HG02938 (cell line): ENCODE results near the gene TMEM212.

Experiments used
- ATAC-seq: cut with Tn5 transposase; IDR thresholded peaks from one replicate; pipeline ENCODE4 v1.9.1; 2021; ENCODE audit warnings: mild to moderate bottlenecking, moderate library complexity; ENCODE audit not compliant: unreplicated experiment

Gene TMEM212

DNA sequence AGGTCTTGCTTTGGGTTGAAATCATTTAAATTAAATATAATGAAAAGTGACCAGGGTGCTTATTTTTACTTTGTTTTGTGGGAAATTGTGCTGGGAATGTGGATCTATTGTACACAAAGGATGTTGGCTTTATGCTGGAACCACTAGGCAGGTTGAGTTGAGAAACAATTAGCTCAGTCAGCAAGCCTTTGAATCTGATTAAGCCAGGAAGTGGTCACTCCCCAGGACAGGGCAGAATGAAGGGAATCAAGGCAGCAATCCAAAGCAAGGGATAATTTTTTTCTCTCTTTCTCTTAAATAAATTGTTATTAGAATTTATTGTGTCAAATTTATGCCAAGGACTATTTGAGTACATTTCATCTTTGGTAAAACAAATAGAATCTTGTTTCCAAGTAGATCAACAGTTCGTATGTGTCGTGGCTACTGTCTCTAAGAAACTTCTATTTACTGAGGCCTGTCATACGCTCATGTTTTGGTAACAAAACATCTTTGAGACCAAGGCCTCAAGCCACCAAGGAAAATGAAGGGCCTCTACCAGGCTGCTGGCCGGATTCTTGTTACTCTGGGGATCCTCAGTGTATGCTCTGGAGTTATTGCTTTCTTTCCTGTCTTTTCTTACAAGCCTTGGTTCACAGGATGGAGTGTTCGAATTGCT lies at the start of gene TMEM212:
Gene TMEM212, plus strand, starts transcription at position 486 of the 655 bp plus-strand sequence. Its CDS starts 35 bp downstream, at position 521.
- ATAC-seq, result no peak

DNA sequence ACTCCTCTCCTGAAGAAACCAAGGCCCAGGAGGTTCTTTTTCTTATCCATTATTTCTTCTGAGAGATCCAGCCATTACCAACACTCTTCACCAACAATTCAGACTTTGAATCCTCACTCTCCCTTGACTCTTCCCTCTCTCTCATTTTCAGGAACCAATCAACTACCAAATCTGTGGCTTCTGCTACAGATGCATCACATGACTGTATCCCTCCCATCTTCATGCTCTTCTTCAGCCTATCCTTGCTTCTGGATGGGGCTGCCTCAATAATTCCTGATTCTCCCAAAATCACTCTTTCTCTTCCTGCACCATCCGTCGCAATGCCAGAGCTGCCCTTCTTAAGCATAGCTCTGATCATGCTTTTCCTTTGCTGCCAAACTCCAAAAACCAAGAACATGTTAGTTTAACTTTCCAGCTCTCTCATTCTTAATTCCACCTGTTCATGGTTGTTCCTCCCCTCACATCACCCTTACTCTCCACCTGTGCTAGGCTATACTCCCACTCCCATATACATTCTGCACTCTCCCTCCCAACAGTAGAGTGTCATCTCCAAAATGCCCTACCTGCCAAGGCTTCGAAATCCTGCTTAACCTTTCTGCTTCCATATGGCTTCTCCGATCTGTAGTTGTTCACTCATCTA lies 46.4 kb upstream of the TMEM212 start:
- ATAC-seq, result no peak

GRCh38 chr3:171797265-171797679 lies 45.9 kb upstream of the TMEM212 start:
- ATAC-seq, result no peak

- no peak for ATAC-seq
These were observed 45.3 kb upstream of the TMEM212 start for GRCh38 chr3:171797873-171798272.

DNA sequence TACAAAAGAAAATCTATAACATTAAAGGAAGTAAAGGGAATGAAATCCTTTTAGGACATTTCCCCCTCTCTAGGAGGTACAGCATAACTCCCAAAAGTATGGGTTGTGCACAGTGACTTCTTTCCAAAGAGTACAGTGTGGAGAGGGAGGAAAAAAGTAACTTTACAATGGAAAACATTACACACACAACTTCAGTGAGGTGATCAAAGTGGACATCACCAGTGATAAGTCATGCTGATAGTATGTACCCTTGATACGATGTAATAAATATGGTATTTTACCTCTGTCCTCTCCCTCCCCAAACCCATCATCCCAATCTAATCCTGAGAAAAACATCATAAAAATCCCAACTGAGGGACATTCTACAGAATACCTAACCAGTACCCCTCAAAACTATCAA lies 43.6 kb upstream of the TMEM212 start:
- no peak for ATAC-seq

GRCh38 chr3:171801738-171802589 lies 41.2 kb upstream of the TMEM212 start:
- ATAC-seq, result no peak

- no peak for ATAC-seq
These were observed 40.6 kb upstream of the TMEM212 start for GRCh38 chr3:171802590-171802956.

- ATAC-seq, result no peak
These were observed 40.1 kb upstream of the TMEM212 start for GRCh38 chr3:171803044-171803443.

- ATAC-seq, result no peak
These were observed 38.3 kb upstream of the TMEM212 start for GRCh38 chr3:171804618-171805389.

GRCh38 chr3:171805687-171806086 lies 37.5 kb upstream of the TMEM212 start:
- no peak for ATAC-seq

GRCh38 chr3:171806200-171807128 lies 36.7 kb upstream of the TMEM212 start:
- ATAC-seq, result no peak

DNA sequence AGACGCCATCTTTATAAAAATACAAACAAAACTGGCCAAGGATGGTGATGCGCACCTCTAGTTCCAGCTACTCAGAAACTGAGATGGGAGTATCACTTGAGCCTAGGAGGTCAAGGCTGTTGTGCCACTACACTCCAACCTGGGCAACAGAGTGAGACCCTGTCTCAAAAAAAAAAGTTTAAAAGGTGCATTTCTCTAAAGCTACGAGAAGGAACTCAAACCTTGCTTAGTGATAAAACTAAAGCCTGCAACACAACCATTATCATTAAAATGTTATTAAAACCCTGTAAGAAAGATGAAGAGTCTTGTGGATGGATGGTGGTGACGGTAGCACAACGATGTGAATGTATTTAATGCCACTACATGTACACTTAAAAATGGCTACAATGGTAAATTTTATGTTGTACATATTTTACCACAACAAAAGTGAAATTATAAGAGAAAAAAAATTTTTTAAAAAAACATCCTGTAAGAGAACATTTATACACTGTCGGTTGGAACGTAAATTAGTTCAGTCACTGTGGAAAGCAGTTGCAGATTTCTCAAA lies 35.9 kb upstream of the TMEM212 start:
- no peak for ATAC-seq

- no peak for ATAC-seq
These were observed 35.3 kb upstream of the TMEM212 start for GRCh38 chr3:171807806-171808205.

- peak; percentile 51 for ATAC-seq
These were observed 33.6 kb upstream of the TMEM212 start for GRCh38 chr3:171809611-171809860.

DNA sequence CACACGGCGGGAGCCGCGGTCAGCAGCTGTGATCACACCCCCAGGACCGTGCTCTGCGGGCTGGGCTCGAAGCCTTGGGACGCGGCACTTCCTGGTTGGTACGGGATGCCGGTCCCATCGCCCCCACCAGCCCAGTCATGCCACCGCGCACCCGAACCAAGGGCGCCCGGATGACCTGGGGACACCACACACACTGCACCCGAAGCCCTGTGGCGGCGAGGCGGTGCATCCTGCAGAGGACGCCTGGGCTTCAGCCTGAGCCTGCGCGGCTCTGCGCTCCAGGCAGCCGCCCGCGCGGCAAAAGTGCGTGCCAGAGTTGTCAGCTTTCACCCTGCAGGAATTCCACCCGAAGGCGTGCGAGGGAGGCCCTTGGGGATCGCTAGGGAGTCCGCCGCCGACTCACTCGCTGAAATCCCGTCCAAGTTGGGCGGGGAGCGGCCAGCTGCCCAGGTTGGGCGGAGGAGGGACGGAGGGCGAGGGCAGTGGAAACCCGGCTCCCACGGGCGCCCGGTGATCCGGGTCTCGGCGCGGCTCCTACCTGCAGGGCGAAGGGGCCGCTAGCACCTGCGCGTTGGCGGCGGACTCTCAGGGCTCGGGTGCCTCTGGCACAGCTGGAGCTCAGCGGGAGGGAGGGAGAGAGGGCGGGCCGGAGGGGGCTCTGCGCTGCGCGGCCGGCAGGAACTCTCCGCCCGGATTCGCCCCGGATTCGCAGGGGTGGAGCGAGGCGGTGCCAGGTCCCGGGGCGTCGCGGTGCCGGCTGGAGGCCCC lies 33.1 kb upstream of the TMEM212 start, which contains the start of gene PLD1:
Gene PLD1, minus strand, starts transcription at position 623 of the 768 bp plus-strand sequence. CDS start 72,432 bp downstream, outside the sequence.
- peak; percentile 48 for ATAC-seq

- no peak for ATAC-seq
These were observed 32.4 kb upstream of the TMEM212 start for GRCh38 chr3:171810629-171811294.

DNA sequence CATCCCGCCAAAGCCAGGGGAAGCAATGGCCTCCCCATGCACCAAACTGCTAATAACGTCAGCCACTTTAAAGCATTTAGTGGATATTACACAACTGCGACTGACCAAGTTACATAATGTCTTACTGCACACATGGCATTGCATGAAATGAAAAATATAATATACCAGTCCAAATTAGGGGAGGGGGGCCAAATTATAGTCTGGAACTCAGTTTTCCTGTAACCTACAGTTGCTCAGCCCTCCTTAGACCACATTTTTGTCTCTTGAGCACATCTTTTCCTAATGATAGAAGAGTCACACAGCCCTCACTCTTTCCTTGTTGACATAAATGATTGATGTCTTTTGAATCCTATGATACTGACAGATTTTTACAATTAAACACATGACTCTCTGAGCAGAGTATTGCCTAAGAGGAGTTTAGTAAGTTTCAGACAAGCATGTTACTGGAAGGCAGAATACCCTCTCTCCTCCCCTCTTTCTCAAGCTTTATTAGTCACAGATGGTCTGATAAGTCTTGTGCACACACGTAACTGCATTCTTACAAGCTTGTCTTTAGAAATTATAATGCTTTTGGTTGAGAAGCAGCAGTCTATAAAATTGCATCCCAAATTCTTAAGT lies 31.7 kb upstream of the TMEM212 start:
- no peak for ATAC-seq

GRCh38 chr3:171811913-171812335 lies 31.2 kb upstream of the TMEM212 start:
- no peak for ATAC-seq
